ENCODE results near the gene EFCAB8. TPM values are rescaled to one million over a fixed set of nuclear protein-coding genes. Genes with fewer than 3 reads are reported as not detected.

EFCAB8 gene
- total RNA-seq, 1 experiment from 2014 or later = 1.8 TPM

DNA sequence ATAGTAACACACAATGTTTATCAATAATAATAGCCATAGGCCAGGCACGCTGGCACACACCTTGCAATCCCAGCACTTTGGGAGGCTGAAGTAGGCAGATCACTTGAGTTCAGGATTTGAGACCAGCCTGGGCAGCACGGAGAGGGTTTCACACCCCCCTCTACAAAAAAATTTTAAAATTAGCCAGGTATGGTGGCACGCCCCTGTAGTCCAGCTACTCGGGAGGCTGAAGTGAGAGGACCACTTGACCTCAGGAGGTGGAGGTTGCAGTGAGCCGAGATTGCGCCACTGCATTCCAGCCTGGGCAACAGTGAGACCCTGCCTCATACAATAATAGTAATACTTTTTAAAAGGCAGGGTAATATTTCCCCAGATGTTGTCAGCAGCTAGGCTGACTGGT is 46.8 kb upstream of the EFCAB8 start:
- Mint-ChIP-seq H3K36me3 (ENCODE audit: insufficient read depth, unreplicated experiment) (peaks cover 43% of the 10 kb centered on the region), H3K4me1 (ENCODE audit: low read depth, unreplicated experiment) (no peaks in the 10 kb centered on the region), H3K9me3 (ENCODE audit: unreplicated experiment) (no peaks in the 10 kb centered on the region), H3K27ac (ENCODE audit: unreplicated experiment) (no peak overlapping the region), H3K4me3 (ENCODE audit: unreplicated experiment) (no peak overlapping the region), H3K27me3 (ENCODE audit: insufficient read depth, unreplicated experiment) (no peaks in the 10 kb centered on the region)
- BruUV-seq (replicated peaks) = no TSS peak
- intact Hi-C loops (cut with micrococcal nuclease; ENCODE audit: unreplicated experiment) = no loop called here
- Histone ChIP-seq H3K9me3 (no peaks in the 10 kb centered on the region), H3K4me3 (ENCODE audit: low read depth, low read length) (no peak overlapping the region), H3K27me3 (replicated peaks; ENCODE audit: control insufficient read depth, insufficient read depth, low read length) (no peaks in the 10 kb centered on the region), H3K4me1 (no peaks in the 10 kb centered on the region), H3K36me3 (ENCODE audit: control insufficient read depth, insufficient read depth, low read length) (peaks cover 9% of the 10 kb centered on the region)
- DNase-seq = no peak
- ChIA-PET CTCF (interaction anchor here (0.5 to 1.2 kb wide), 2 partner anchors 34 to 685 kb away, joined by 3 read pairs; no protein-coding TSS in a partner anchor), POLR2A (no interaction called here)
- TF ChIP-seq, protein P1, sequence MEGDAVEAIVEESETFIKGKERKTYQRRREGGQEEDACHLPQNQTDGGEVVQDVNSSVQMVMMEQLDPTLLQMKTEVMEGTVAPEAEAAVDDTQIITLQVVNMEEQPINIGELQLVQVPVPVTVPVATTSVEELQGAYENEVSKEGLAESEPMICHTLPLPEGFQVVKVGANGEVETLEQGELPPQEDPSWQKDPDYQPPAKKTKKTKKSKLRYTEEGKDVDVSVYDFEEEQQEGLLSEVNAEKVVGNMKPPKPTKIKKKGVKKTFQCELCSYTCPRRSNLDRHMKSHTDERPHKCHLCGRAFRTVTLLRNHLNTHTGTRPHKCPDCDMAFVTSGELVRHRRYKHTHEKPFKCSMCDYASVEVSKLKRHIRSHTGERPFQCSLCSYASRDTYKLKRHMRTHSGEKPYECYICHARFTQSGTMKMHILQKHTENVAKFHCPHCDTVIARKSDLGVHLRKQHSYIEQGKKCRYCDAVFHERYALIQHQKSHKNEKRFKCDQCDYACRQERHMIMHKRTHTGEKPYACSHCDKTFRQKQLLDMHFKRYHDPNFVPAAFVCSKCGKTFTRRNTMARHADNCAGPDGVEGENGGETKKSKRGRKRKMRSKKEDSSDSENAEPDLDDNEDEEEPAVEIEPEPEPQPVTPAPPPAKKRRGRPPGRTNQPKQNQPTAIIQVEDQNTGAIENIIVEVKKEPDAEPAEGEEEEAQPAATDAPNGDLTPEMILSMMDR (IDR thresholded peaks at IDR 0.05; ENCODE audit: insufficient read depth in 1 of 2, low read depth in 1 of 2, low read length in 1 of 2, severe bottlenecking in 1 of 2, unreplicated experiment in 1 of 2) = no peak

DNA sequence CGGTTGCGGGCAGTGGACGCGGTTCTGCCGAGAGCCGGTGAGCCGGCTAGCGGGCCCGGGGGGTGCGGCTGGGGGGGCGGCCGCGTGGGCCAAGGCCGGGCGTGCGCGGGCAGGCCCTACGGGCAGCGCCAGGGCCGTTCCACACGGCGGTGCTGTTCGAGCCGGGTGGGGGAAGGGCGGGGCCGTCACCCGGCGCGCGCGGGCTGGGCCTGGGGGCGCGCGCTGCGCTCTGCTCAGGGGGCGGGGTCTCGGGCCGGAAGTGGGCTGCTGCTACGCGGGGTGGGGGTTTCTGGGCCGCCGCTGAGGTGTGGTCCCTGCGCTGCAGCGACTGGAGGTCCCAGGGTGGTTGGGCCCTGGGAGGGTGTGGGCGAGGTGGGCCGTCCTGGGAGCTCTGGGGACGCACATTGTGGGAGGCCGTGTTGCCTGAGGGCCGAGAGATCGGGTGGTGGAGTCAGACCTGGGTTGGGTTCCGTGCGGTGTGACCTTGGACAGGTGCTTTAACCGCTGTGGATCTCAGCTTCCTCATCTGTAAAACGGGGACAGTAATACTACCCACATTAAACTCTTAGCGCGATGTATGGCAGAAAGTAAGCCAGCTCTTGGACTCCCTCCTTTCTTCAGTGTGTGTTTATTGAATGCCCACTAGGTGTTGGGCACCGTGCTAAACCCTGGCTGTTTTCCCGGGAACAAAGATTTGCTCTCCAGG is 38.6 kb upstream of the EFCAB8 start:
- POLR2A ChIA-PET = interaction anchor here (0.6 to 1.0 kb wide), 14 partner anchors 10 to 1943 kb away, joined by 3 to 24 read pairs (median 6); partner anchors contain the start of gene DNMT3B
- no peaks in the 10 kb centered on the region for H3K9me3 ChIP-seq
- BruUV-seq (replicated peaks) = TSS peak; percentile 36
- Mint-ChIP-seq H3K27ac (ENCODE audit: unreplicated experiment) (peak overlapping the region; percentile 93), H3K27me3 (ENCODE audit: insufficient read depth, unreplicated experiment) (no peaks in the 10 kb centered on the region), H3K36me3 (ENCODE audit: insufficient read depth, unreplicated experiment) (peaks cover 32% of the 10 kb centered on the region), H3K4me3 (ENCODE audit: unreplicated experiment) (peak overlapping the region; percentile 92), H3K9me3 (ENCODE audit: unreplicated experiment) (no peaks in the 10 kb centered on the region), H3K4me1 (ENCODE audit: low read depth, unreplicated experiment) (peaks cover 34% of the 10 kb centered on the region)
- no peaks in the 10 kb centered on the region for H3K36me3 ChIP-seq (ENCODE audit: control insufficient read depth, insufficient read depth, low read length)
- peak overlapping the region; percentile 65 for H3K4me3 ChIP-seq (ENCODE audit: low read depth, low read length)
- TF ChIP-seq, protein P1 (IDR thresholded peaks at IDR 0.05; ENCODE audit: insufficient read depth in 1 of 2, low read depth in 1 of 2, low read length in 1 of 2, severe bottlenecking in 1 of 2, unreplicated experiment in 1 of 2) = peak in 1 of 2 experiments; percentile 8
- no peaks in the 10 kb centered on the region for H3K27me3 ChIP-seq (replicated peaks; ENCODE audit: control insufficient read depth, insufficient read depth, low read length)
- intact Hi-C loops (cut with micrococcal nuclease; ENCODE audit: unreplicated experiment) = no loop called here
- peaks cover 33% of the 10 kb centered on the region for H3K4me1 ChIP-seq
- CTCF ChIA-PET = interaction anchor here (0.6 to 1.6 kb wide), 11 partner anchors 13 to 337 kb away, joined by 3 to 12 read pairs (median 4); no protein-coding TSS in a partner anchor
- peak; percentile 86 to 94 for DNase-seq

DNA sequence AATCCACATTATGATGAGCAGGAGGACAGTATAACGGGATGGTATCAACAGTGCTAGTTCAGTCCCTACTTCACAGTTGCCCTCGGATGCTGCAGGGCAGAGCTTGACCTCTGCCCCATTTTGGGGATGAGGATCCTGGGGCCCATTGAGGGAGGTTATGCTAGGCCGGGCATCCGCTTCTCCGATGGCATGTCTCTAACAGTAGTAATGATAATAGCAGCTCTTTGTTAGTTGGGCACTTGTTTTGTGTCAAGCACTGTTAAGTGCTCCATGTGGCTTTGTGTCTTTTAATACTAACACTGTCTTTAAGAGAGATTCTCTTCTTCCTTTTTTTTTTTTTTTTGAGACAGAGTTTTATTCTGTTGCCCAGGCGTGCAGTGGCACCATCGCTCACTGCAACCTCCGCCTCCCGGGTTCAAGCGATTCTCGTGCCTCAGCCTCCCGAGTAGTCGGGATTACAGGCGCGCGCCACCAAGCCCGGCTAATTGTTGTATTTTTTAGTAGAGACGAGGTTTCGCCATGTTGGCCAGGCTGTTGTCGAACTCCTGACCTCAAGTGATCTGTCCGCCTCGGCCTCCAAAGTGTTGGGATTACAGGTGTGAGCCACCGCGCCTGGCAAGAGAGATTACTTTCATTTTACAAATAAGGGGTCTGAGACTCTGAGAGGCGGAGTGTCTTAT is 37.9 kb upstream of the EFCAB8 start:
- Mint-ChIP-seq H3K36me3 (ENCODE audit: insufficient read depth, unreplicated experiment) (peaks cover 39% of the 10 kb centered on the region), H3K4me1 (ENCODE audit: low read depth, unreplicated experiment) (peaks cover 34% of the 10 kb centered on the region), H3K27me3 (ENCODE audit: insufficient read depth, unreplicated experiment) (no peaks in the 10 kb centered on the region), H3K9me3 (ENCODE audit: unreplicated experiment) (no peaks in the 10 kb centered on the region), H3K4me3 (ENCODE audit: unreplicated experiment) (peak overlapping the region; percentile 92), H3K27ac (ENCODE audit: unreplicated experiment) (peak overlapping the region; percentile 93)
- DNase-seq = no peak
- no TSS peak for BruUV-seq (replicated peaks)
- Histone ChIP-seq H3K9me3 (no peaks in the 10 kb centered on the region), H3K4me1 (peaks cover 33% of the 10 kb centered on the region), H3K27me3 (replicated peaks; ENCODE audit: control insufficient read depth, insufficient read depth, low read length) (no peaks in the 10 kb centered on the region), H3K36me3 (ENCODE audit: control insufficient read depth, insufficient read depth, low read length) (0 out of 2 replicates have a peak, but pooled peaks cover under 1% of the 10 kb centered on the region), H3K4me3 (ENCODE audit: low read depth, low read length) (peak overlapping the region; percentile 65)
- CTCF ChIA-PET = interaction anchor here (1.3 to 1.6 kb wide), 2 partner anchors 31 to 42 kb away, joined by 4 read pairs; no protein-coding TSS in a partner anchor
- intact Hi-C loops (cut with micrococcal nuclease; ENCODE audit: unreplicated experiment) = no loop called here
- POLR2A ChIA-PET = interaction anchor here (0.6 kb wide), 1 partner anchor 9 kb away, joined by 3 read pairs; no protein-coding TSS in a partner anchor
- TF ChIP-seq, protein P1 (IDR thresholded peaks at IDR 0.05; ENCODE audit: insufficient read depth in 1 of 2, low read depth in 1 of 2, low read length in 1 of 2, severe bottlenecking in 1 of 2, unreplicated experiment in 1 of 2) = peak in 1 of 2 experiments; percentile 7

Measured in Caco-2 (cell line).